Muscle layer of duodenum (tissue), 2 donors: ENCODE results near the gene NDUFV1.
"Not testable (repeated sequence)": the region's sequence is repeated elsewhere in the genome, so short reads cannot be mapped to it uniquely, and the experiment has no call there.

Experiments
- H3K27ac ChIP-seq: one replicate; pipeline ENCODE4 v1.7.0; 2013; ENCODE audit warnings: mild to moderate bottlenecking, low read length
- H3K27me3 ChIP-seq: one replicate; pipeline ENCODE4 v1.7.0; 2013; ENCODE audit warnings: low read depth, mild to moderate bottlenecking, control low read depth, low read length
- H3K36me3 ChIP-seq, 2 donors: one replicate each; pipeline ENCODE4 v1.7.0; 2013; ENCODE audit warnings: low read length in 2 of 2, control low read depth in 1 of 2, mild to moderate bottlenecking in 1 of 2; ENCODE audit not compliant: insufficient read depth in 2 of 2, control insufficient read depth in 1 of 2
- H3K4me1 ChIP-seq, 2 donors: one replicate each; pipeline ENCODE4 v1.7.0; 2013; ENCODE audit warnings: low read length in 2 of 2, mild to moderate bottlenecking in 2 of 2, control low read depth in 1 of 2, moderate library complexity in 1 of 2; ENCODE audit not compliant: insufficient read depth in 2 of 2, control insufficient read depth in 1 of 2
- H3K4me3 ChIP-seq, 2 donors: one replicate each; pipeline ENCODE4 v1.7.0; 2013; ENCODE audit warnings: low read length in 2 of 2, low read depth in 1 of 2, mild to moderate bottlenecking in 1 of 2
- H3K9me3 ChIP-seq, 2 donors: one replicate each; pipeline ENCODE4 v1.7.0; 2013; ENCODE audit warnings: low read length in 2 of 2, control low read depth in 1 of 2, mild to moderate bottlenecking in 1 of 2; ENCODE audit not compliant: control insufficient read depth in 1 of 2
- donor health status: healthy.

NDUFV1 gene

DNA sequence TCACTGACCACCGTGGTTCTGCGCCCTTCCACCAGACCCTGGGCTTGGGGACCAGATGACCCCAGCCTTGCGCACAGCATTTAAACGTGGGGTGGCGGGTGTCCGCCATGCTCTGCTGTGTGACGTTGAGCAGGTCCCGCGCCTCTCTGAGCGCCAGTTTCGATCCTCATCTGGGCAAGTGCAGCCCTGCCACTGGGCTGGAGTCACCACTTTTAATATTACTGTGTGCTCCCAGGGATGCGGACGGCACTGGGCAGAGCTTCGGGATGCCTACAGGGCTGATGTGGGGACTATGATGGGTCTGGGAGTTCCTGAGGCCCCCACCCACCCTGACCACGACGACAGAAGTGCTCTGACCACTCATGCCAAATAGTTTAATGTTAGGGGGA, 24.2 kb downstream of the NDUFV1 start:
- Histone ChIP-seq H3K4me3 (peak overlapping the region; percentile 55 to 84), H3K27ac (peak overlapping the region; percentile 76), H3K9me3 (no peaks in the 10 kb centered on the region), H3K36me3 (no peaks in the 10 kb centered on the region), H3K4me1 (peaks cover 6 to 8% of the 10 kb centered on the region in 2 donors), H3K27me3 (no peaks in the 10 kb centered on the region)

DNA sequence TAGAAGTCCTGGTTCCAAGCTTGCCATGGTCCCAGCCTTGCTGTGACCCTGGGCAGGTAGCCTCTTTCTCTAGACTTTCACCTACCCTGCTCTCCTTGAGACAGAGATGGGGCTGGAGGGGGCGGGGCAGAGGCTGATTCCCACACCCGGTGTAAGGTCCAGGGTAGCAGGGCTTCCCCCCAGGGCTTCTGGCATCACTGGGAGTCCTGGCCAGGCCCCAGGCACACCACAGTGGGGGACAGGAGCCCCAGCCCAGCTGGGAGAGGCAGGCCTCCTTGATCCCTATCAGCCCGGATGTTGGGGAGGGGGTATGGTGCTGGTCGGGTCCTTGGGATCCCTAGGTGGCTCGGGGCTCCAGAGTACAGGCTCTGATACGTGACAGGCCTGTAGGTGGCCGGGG, 24.7 kb downstream of the NDUFV1 start:
- peaks cover 6 to 8% of the 10 kb centered on the region in 2 donors for H3K4me1 ChIP-seq
- H3K27ac ChIP-seq: peak overlapping the region; percentile 76
- H3K4me3 ChIP-seq: peak overlapping the region in 1 of 2 donors; percentile 55
- no peaks in the 10 kb centered on the region for H3K9me3 ChIP-seq
- no peaks in the 10 kb centered on the region for H3K27me3 ChIP-seq
- no peaks in the 10 kb centered on the region for H3K36me3 ChIP-seq

DNA sequence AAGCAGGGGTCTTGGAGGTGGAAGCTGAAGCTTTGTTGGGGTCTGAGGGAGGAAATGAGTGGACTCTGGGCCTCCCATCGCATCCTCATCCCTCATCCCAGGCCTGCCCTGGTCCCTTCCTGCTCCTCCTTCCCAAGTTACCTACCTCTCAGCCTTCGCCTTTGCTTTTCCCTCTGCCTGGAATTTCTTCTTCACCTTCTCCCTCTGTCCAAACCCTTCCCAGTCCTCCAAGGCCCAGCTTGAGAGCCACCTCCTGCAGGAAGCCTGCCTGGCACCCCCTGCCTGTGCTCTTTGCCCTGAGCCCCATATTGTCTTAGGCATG, 25.1 kb downstream of the NDUFV1 start:
- H3K9me3 ChIP-seq: no peaks in the 10 kb centered on the region
- H3K36me3 ChIP-seq: no peaks in the 10 kb centered on the region
- no peak overlapping the region for H3K4me3 ChIP-seq
- no peaks in the 10 kb centered on the region for H3K27me3 ChIP-seq
- peak overlapping the region; percentile 39 for H3K27ac ChIP-seq
- H3K4me1 ChIP-seq: peaks cover 6 to 8% of the 10 kb centered on the region in 2 donors

DNA sequence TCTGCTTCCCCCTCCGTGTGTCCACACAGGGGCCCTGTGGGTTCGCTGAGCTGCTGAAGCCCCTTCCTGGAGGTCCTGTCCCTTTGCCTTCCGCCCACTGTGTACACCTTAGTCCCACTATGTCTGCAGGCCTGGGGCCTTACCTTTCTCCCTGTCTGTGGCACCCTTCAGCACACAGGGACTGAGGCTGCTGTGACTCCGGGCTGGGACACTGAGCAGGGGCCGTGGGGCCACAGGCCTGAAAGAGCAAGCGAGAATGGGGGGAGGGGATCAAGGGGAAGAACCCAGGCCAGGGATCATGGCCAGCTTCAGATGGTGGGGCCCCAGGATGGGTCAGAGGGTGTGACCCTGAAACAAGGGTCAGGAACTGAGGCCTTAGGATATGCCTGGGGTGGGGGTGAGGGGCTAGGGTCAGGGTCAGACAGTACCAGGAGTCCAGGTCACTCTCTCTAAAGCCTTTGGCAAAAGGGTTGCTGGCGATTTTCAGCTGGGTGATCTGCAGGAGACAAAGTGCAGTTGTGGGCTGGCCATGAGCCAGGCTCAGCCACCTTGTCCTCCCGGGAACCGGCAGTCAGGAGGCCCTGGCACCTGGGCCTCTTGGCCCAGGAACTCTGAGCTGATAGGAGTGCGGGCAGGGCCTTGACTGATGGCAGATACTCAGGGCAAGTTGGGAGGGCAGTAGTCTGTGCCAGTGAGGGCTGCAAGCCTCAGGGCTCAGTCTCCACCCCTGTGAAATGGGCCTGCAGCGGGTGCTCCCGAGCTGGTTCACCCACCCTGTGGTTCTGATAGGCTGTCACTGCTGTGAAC, 25.6 kb downstream of the NDUFV1 start:
- H3K27ac ChIP-seq: peak overlapping the region; percentile 39
- H3K4me1 ChIP-seq: peaks cover 6 to 8% of the 10 kb centered on the region in 2 donors
- H3K4me3 ChIP-seq: no peak overlapping the region
- no peaks in the 10 kb centered on the region for H3K36me3 ChIP-seq
- no peaks in the 10 kb centered on the region for H3K9me3 ChIP-seq
- H3K27me3 ChIP-seq: no peaks in the 10 kb centered on the region

DNA sequence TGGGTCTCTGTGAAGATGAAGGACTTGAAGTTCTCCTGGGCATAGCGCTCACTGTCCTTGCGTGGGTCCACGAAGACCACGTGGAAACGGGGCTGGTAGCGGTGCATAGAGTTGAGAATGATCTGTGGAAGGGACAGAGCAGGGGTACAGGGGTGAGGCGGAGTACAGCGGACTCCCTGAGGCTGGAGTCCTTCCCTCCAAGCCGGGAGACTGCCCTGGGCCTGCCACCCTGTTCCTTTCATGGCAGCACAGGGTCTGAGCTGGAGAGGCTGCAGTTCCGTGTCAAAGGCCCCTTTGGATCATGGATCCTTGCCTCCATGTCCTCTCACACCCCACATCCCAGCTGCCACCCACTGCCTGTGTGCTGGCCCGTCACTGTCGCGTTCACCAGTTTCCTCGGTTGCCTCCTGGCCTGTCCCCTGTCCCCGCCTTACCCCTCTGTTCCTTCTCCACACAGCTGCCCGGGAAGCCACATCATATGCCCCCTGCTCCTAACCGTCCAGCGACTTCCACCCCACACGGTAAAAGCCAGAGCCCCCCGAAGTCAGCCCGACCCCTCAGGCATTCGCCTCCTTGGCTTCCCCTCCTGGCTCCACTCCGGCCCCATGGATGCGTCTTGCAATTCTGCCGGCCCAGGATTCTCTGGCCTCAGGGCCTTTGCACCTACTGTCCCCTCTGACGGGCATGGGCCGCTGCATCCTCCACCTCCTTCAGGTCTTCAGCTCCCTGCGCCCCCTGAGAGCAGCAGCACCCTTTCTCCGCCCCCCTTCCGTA, 26.4 kb downstream of the NDUFV1 start:
- H3K4me1 ChIP-seq: peaks cover 6 to 8% of the 10 kb centered on the region in 2 donors
- H3K36me3 ChIP-seq: no peaks in the 10 kb centered on the region
- H3K9me3 ChIP-seq: no peaks in the 10 kb centered on the region
- H3K4me3 ChIP-seq: no peak overlapping the region
- H3K27me3 ChIP-seq: no peaks in the 10 kb centered on the region
- no peak overlapping the region for H3K27ac ChIP-seq

DNA sequence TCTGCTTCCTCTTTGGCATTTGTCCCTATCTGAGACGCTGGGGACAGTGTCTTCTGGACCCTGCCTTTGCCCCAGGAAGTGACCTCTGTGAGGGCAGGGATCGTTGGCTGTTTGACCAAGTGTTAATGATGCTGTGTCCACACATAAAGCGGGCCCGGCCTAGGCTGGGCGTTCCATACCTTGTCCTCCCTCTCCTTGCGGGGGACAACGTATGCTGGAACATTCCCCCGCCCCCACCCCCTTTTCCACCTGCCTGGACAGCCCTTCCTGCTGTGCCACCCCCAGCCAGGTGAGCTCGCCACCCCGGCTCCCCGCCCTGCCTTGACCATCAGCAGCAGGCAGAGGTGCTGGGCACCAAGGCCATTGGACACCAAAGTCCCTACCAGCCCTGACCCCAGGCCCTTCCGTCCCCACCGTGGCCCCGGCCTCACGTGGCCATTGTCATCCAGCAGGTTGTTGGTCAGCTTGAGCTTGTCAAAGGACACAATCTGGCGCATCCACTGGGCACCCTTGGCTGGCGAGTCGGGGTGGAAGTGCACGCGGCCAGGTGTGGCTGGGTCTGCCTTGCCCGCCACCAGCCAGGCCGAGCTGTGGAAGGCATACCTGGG, 27.1 kb downstream of the NDUFV1 start:
- Histone ChIP-seq H3K36me3 (no peaks in the 10 kb centered on the region), H3K27ac (no peak overlapping the region), H3K27me3 (no peaks in the 10 kb centered on the region), H3K4me1 (peaks cover 6 to 8% of the 10 kb centered on the region in 2 donors), H3K9me3 (no peaks in the 10 kb centered on the region), H3K4me3 (no peak overlapping the region)

DNA sequence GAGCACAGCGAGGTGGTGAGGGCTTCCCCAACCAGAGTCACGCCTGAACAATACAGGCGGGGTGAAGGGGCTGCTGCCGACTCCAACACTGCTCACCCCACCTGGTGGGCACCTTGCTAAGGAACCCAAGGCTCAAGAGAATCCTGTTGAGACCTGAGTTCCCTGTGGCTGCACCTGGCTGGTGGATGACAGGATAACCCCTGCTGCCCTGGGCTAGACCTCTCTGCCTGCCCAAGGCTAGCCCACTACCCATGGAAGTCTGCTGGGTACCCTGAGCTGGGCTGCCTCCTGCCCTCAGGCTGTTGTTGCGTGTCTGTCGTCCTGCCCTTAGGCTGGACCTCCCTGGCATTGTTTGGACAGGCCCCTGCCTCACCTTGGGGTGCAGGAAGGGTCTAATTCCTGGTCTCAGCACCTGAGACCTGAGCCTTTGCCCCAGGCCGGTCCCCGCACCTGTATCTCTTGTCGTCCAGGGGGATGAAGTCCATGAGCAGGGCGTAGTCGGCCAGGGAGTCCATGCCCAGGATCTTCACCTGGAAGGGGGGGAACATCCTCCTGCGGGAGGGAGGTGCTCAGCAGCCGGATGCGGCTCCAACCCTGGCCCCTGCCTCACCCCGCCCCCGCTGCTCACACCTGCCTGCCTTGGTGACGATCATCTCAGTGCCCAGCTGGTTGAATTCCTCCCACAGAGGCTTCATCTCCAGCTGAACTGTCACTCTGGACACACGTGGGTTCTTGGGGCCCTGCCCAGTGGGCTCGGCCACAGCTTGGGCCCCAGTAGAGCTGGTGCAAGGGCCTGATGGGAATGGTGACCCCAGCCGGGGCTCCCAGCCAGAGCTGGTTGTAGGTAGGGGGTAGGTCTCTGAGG, 27.9 kb downstream of the NDUFV1 start:
- Histone ChIP-seq H3K27ac (no peak overlapping the region), H3K9me3 (no peaks in the 10 kb centered on the region), H3K36me3 (no peaks in the 10 kb centered on the region), H3K27me3 (peaks cover 1% of the 10 kb centered on the region), H3K4me1 (peaks cover 6 to 8% of the 10 kb centered on the region in 2 donors), H3K4me3 (no peak overlapping the region)

DNA sequence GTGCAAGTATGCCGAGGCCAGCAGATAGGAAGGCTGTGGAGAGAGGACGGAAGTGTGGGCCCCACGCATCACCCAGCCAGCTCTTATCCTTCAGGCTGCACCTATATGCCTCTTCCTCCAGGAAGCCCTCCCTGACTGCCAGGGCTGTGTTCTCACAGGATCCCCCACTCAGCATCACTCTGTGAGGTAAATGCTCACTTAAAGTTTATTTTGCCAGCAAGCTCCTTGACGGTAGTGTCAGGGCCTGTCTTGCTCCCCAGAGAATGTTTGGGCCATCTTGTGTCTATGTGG, 28.4 kb downstream of the NDUFV1 start:
- Histone ChIP-seq H3K27ac (no peak overlapping the region), H3K36me3 (no peaks in the 10 kb centered on the region), H3K4me1 (peaks cover 6 to 8% of the 10 kb centered on the region in 2 donors)

DNA sequence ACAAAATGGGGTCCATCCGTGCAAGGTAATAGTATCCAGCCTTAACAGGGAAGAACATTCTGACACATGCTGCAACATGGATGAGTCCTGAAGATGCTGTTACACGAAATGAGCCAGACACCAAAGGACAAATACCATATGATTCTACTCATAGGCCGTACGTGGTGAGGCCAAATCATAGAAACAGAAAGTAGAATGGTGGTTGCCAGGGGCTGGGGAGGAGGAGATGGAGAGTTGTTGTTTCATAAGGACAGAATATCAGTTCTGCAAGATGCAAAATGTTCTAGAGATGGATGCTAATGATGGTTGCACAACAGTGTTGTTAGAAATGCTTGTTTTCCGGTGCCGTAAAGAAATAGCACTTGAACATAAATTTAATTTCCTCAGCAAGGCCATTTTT, 30.2 kb downstream of the NDUFV1 start:
- H3K4me3 ChIP-seq: no peak overlapping the region
- no peak overlapping the region for H3K27ac ChIP-seq
- H3K9me3 ChIP-seq: no peaks in the 10 kb centered on the region
- H3K4me1 ChIP-seq: no peaks in the 10 kb centered on the region
- no peaks in the 10 kb centered on the region for H3K36me3 ChIP-seq
- H3K27me3 ChIP-seq: peaks cover 4% of the 10 kb centered on the region

More for the DNA sequence above, 28.4 kb downstream of the NDUFV1 start:
- no peak overlapping the region for H3K4me3 ChIP-seq
- peaks cover 4% of the 10 kb centered on the region for H3K27me3 ChIP-seq
- no peaks in the 10 kb centered on the region for H3K9me3 ChIP-seq

DNA sequence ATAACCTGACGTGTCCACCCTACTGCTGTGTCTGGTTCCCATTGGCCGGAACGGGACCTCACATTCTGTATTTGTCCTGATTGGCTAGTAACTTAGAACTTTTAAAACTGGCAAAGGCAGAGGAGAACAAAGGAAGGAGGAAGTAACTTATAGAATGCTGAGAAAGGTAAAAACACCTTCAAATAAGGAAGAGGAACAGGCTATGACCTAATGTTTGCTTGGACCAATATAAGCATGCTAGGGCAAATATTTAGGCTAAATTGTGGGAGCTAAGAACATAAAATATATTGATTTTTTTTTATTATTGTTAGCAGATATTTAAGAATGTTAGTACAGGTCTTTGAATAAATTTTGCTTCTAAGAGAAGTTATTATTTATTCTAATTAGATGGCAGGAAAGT, 30.7 kb downstream of the NDUFV1 start:
- H3K27ac ChIP-seq, H3K4me1 ChIP-seq, H3K36me3 ChIP-seq, H3K27me3 ChIP-seq, H3K4me3 ChIP-seq, H3K9me3 ChIP-seq: not testable (repeated sequence)
